NCI-H2196 treated with DMSO at 0.1 percent for 48 hours (cell line): ENCODE data around the gene QSER1.
"Not testable (repeated sequence)": the region's sequence is repeated elsewhere in the genome, so short reads cannot be mapped to it uniquely, and the experiment has no call there.

ENCODE experiments used
- DNase-seq: peaks from one replicate; lab custom pipeline; 2025; ENCODE audit not compliant: unreplicated experiment; lab: John Stamatoyannopoulos, UW

The QSER1 gene

GRCh38 chr11:32991898-32992297 is 99.3 kb downstream of the QSER1 start:
- DNase-seq: no peak

- DNase-seq: no peak
These were observed 107.6 kb downstream of the QSER1 start for GRCh38 chr11:33000181-33000580.

DNA sequence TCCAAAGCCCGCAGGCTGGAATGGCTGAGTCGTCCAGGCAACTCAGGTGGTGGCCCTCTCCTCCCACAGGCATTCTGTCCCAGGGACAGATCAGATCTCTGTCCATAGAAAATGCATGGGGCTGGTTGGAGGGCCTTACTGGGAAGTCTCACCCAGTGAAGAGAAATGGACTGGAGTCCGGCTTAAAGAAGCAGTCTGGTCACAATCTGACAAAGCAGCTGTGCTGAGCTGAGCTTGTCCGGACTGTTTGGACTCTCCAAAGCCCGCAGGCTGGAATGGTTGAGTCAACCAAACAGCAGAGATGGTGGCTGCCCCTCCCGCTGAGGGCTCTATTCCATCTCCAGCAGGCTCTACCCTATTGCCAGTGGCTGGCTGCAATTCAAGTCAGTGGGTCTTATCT is 108.7 kb downstream of the QSER1 start:
- DNase-seq: no peak

DNA sequence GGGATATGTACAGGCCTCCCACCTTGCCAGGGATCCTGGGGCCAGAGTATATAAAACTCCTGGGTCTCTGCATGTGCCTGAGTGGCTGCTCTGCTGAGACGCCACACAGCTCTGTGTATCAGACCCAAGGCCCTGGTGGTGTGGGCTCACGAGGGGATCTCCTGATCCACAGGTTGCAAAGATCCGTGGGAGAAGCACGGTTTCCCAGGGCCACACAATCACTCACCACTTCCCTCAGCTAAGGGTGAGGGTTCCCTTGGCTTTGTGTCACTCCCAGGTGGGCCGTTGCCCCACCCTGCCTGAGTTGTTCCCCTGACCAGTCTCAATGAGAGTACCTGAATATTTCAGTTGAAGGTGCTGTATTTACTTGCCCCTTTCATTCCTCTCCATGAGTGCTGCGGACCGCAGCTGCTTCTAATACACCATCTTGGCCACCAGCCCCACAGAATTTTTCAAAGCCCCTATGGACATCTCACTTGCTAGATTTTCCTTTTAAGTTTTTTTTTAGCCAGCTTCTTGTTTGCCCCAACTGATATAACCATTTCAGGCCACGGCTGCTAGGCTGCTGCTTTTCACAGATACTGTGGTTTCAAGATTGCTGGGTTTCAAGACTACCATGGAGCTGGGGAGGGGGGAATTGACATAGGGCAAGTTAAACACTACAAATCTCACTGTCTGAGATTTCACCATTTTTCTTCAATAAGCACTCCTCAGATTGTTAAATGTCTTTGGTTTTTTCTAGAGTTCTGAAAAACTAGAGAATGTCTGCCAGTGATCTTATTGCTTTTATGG is 109.3 kb downstream of the QSER1 start:
- DNase-seq: no peak

GRCh38 chr11:33005175-33005574 is 112.6 kb downstream of the QSER1 start:
- no peak for DNase-seq

DNA sequence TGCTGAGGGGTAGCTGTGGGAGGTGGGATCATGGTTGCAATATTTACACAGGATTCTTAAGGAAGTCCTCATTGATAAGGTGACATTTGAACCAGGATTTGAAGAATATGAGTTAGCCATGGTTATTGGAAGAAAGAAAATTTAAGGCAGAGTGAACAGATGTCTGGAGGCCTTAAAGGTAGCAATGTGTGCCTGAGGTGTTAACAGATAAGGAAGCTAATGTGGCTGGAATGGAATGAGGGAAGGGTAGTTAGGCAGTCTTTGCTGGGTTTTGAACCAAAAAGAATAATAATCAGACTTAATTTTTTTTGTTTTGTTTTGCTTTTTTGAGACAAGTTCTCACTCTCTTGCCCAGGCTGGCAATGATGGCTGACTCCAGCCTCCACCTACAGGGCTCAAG is 113.4 kb downstream of the QSER1 start:
- DNase-seq: no peak

GRCh38 chr11:33013755-33014154 is 121.1 kb downstream of the QSER1 start:
- no peak for DNase-seq

DNA sequence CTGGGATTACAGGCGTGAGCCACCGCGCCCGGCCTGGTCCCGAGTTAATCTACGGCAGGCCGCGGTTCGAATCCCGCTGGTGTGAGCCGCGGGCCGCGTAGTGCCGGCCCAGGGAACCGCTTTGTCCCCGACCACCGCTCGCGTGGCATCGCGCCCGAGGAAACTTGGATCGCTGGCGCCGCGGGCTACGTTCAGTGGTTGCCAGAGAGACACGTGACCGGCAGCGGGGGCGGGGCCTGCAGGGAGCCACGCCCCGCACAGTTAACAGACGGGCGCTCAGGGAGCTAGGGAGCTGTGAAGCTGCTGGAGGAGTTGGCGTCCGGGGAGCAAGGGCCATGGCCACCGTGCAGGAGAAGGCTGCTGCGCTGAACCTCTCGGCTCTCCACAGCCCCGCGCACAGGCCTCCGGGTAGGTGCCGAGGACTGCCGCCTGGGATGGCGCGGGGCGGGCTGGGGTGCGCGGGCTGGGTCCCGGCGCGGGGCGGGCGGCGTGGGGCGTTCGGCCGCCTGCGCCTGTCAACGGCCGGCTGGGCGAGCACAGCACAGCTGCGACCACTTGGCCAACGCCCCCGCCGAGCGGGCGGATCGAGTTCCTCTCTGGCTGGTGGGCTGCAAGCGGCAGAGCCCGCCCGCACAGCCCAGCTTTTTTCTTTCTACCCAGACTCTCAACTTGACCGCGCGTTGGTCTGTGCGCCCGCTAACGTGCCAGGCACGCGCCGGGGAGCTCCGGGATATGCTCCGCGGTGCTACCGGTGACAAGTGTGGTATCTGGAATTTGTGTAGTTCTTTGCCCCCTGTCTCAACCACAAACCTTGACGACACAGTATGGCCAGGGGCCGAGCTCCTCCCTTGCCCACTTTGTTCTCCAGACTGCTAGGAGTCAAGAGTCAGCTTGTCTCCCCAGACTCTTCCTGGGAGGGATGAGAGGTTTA is 123.3 kb downstream of the QSER1 start, which contains the start of gene DEPDC7:
Gene DEPDC7, plus strand, starts transcription at position 258 of the 931 bp plus-strand sequence. Its CDS starts 78 bp downstream, at position 336.
- DNase-seq: peak; percentile 90

- no peak for DNase-seq
These were observed 124.0 kb downstream of the QSER1 start for GRCh38 chr11:33016654-33017053.

DNA sequence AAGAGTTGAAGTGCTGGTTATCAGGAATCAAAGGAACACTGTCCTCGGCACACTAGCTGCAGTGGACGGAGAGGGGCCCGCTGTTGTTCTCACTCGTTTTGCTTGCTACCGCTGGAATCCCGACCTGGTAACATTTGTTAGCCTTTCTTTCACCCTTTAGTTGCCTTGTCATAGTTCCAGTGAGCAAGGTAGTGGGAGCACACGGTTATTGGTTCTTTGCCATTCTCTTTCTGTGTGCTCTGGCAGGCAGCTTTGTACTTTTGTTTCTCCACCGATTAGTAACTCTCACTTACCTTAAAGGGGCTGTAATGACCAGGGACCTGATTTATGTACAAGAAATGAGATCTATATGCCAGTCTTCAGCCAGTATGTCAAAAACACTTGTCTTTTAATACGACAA is 124.9 kb downstream of the QSER1 start:
- DNase-seq: no peak

GRCh38 chr11:33017965-33018364 is 125.4 kb downstream of the QSER1 start:
- no peak for DNase-seq

DNA sequence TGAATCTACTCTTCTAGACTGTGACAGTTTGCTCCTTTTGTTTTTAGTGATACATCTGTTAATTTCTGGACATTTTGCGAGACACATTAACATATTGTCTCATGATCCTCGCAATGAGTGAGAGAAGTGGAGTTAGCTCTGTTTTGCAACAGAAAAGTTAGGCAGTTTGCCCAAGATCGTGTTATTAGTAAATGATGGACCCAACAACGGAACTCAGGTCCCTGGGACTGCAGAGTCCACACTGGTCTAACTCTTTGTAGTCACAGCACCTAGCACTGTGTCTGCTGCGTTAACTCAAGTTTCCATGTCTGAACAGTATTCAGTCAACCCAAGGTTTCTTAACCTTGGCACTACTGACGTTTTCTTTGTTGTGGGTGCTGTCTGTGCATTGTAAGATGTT is 126.2 kb downstream of the QSER1 start:
- no peak for DNase-seq

DNA sequence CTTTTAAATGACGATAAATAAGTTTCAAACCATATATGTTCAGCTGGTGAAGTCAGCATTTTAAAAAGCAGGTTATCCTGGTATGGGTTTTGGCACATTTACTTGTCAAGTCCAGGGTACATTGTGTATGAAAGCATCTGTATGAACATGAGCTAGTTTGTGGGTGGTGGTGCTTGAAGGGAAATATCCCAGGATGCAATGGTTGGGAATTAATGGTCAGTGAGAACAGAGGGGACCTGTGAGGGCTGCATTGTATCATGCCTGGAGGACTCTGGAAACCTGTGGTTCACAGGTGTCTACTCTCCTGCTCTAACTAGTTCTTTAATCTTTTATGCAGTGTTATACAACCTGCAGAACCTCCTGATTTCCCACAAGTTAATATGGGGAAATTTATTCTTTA is 128.9 kb downstream of the QSER1 start:
- DNase-seq: no peak

DNA sequence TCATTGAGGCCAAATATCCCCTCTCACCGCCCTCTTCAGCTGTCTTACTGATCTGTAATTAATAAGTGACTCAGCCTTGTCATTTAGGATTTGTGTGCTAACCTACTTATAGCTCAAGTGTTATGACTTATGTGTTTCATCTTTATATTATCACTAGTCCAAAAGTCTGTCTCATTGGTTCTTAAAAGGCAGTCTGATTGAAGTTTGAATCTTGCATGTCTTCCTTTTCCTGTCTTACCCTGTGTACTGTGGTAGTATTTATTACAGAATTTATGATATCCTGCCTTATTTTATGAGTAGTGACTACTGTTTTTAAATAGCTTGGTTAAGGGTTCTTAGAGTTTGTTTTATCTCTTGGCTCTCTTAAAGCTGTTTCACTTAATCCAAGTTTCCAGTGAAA is 129.3 kb downstream of the QSER1 start:
- DNase-seq: no peak

DNA sequence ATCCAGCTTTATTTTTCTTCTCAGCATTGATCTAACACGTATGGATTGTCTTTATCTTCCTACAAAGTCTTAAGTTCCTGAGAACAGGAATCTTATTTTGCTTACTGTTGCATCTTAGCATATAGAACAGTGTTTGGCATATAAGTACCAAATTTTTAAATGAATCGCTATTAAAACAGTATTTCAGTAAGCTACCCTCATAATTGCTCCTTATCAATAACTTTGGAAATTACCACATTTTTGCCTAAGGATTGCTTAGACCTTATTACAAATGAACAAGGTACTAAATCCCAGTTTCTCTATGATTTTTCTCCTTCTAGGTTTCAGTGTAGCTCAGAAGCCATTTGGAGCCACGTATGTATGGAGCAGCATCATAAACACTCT is 132.7 kb downstream of the QSER1 start:
- no peak for DNase-seq

DNA sequence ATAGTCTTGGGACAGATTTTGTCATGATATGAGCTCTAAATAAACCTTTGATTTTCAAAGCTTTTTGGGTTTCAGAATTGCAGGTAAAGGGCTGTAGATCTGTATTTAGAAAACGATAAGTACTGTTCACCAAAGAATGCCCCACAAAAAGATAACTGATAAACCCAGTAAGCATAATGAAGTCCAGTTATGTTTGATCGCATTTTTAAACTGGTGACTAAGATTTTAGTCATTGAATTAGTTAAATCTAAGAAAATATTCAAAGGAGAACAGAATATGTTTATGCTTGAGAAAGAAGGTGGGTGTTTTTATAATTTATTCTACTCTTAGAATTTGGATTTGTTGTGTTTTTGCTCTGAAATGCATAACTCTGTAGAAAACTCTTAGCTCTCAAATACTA is 134.6 kb downstream of the QSER1 start:
- no peak for DNase-seq

DNA sequence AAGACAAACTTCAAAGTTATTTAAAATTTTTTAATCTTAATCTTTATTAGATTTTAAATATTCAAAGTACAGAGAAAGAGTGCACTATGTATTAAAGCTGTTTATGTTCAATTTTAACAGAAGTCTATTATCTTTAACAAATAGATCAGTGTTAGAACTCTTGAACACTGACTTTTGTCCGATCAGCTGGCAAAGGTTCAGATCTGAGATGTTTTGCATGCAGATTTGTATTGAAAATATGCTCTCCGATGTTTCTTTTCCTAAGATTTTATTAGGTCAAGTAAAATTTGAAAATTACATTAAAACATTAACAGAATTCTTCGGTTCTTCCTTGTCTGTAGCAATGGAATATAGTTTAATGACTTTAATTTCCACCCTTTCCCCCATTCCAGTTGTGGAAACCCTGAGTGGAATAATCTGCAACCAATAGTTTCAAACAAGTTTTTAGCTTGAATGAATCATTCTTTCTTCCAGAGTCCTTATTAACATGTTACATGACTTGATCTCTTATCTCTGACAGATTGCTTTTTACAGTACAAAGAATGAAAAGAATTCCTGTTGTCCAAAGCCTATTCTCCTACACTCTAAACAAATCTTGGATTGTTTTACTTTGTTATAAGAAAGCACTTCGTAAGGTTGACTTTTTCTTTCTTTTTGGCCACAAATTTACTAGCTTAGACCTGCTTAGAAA is 135.4 kb downstream of the QSER1 start:
- no peak for DNase-seq

DNA sequence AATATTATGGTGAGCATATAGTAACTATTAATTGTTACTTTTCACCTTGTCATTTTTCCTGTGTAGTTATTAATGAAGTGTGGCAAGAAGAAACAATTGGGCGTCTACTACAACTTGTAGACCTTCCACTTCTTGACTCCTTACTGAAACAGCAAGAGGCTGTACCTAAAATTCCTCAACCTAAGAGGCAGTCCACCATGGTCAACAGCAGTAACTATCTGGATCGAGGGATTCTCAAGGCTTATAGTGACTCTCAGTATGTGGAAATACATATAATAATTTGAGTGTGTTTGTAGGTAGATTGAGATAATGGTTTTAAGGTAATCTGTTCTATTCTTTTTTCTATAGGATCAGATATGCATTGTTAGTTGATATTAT is 135.9 kb downstream of the QSER1 start:
- no peak for DNase-seq

- DNase-seq: not testable (repeated sequence)
These were observed 136.6 kb downstream of the QSER1 start for GRCh38 chr11:33029218-33029617.
